ENCODE data around the gene C10orf90.

GRCh38 chr10:126544565-126544964, 125.9 kb downstream of the C10orf90 start:
- no peak for TF ChIP-seq CTCF (IDR thresholded peaks at IDR 0.05; ENCODE audit: insufficient read depth, low read length, poor library complexity, severe bottlenecking)
- no peak for TF ChIP-seq EZH2phosphoT487 (conservative IDR thresholded peaks at IDR 0.05; ENCODE audit: low read length)

All from SU-DHL-6 (cell line).